WTC11 (cell line): Measurements from ENCODE around the gene LRRC51. TPM values are rescaled to one million over a fixed set of nuclear protein-coding genes. Genes with fewer than 3 reads are reported as not detected.

Source experiments
- ATAC-seq: fragments of 200-7000 bp; cut with Tn5 transposase; 2 replicates; pipeline ENCODE4 v1.10.0; 2021; ENCODE audit warnings: mild to moderate bottlenecking, moderate library complexity
- CTCF ChIA-PET: fragments of 300-600 bp; sonication (Branson Sonifier 250); formaldehyde crosslinking; loops from one replicate; lab custom pipeline; 2021; ENCODE audit warnings: antibody characterized with exemption; lab: Charles Lee
- POLR2A ChIA-PET: fragments of 350-600 bp; sonication (Branson Sonifier 250); formaldehyde crosslinking; loops from one replicate; lab custom pipeline; 2021; ENCODE audit warnings: antibody characterized with exemption; lab: Charles Lee
- DNase-seq: peaks from one replicate; pipeline ENCODE4 v3.0.0; 2021; ENCODE audit warnings: low spot score
- H3K27ac Mint-ChIP-seq: 2 replicates; pipeline ENCODE4 v1.8.0; 2021; ENCODE audit warnings: mixed read lengths
- H3K27me3 Mint-ChIP-seq: 2 replicates; pipeline ENCODE4 v1.8.0; 2021; ENCODE audit warnings: low read depth, mild to moderate bottlenecking, moderate library complexity, mixed read lengths
- H3K36me3 Mint-ChIP-seq: 2 replicates; pipeline ENCODE4 v1.8.0; 2021; ENCODE audit warnings: mixed read lengths
- H3K4me1 Mint-ChIP-seq: 2 replicates; pipeline ENCODE4 v1.8.0; 2022; ENCODE audit warnings: mixed read lengths
- H3K4me3 Mint-ChIP-seq: 2 replicates; pipeline ENCODE4 v1.8.0; 2021; ENCODE audit warnings: mild to moderate bottlenecking, moderate library complexity, mixed read lengths
- H3K9me3 Mint-ChIP-seq: 2 replicates; pipeline ENCODE4 v1.8.0; 2021; ENCODE audit warnings: mixed read lengths
- CREM ChIP-seq: sonication (generic); formaldehyde crosslinking; IDR thresholded peaks from 2 replicates; pipeline ENCODE4 v1.8.1; 2022; ENCODE audit warnings: mild to moderate bottlenecking, missing genetic modification reagents, moderate library complexity
- ELF4 ChIP-seq: sonication (generic); formaldehyde crosslinking; IDR thresholded peaks from 2 replicates; pipeline ENCODE4 v1.8.1; 2022; ENCODE audit warnings: low read depth, mild to moderate bottlenecking, moderate library complexity, missing genetic modification reagents
- FOXJ3 ChIP-seq: sonication (generic); formaldehyde crosslinking; IDR thresholded peaks from 2 replicates; pipeline ENCODE4 v1.9.0; 2021; ENCODE audit warnings: missing genetic modification reagents, mild to moderate bottlenecking, borderline replicate concordance
- FOXK1 ChIP-seq: sonication (generic); formaldehyde crosslinking; IDR thresholded peaks from 2 replicates; pipeline ENCODE4 v1.8.0; 2022; ENCODE audit warnings: mild to moderate bottlenecking, moderate library complexity, missing genetic modification reagents
- GRHL2 ChIP-seq: fragments of 250-450 bp; sonication (Bioruptor Pico); IDR thresholded peaks from 2 replicates; pipeline ENCODE4 v1.8.0; 2022; ENCODE audit warnings: mild to moderate bottlenecking, moderate library complexity; ENCODE audit not compliant: insufficient replicate concordance, severe bottlenecking
- JUN ChIP-seq: sonication (generic); formaldehyde crosslinking; IDR thresholded peaks from 2 replicates; pipeline ENCODE4 v1.8.0; 2023; ENCODE audit warnings: mild to moderate bottlenecking, missing genetic modification reagents
- MXD4 ChIP-seq: fragments of 250-450 bp; sonication (Bioruptor Pico); IDR thresholded peaks from 2 replicates; pipeline ENCODE4 v1.8.0; 2021; ENCODE audit warnings: mild to moderate bottlenecking, moderate library complexity, borderline replicate concordance
- NFYB ChIP-seq: sonication (generic); formaldehyde crosslinking; conservative IDR thresholded peaks from 2 replicates; pipeline ENCODE4 v1.8.0; 2022; ENCODE audit warnings: low read depth, missing genetic modification reagents
- NR1H2 ChIP-seq: sonication (generic); formaldehyde crosslinking; IDR thresholded peaks from 2 replicates; pipeline ENCODE4 v1.9.0; 2021; ENCODE audit warnings: mild to moderate bottlenecking, moderate library complexity, missing genetic modification reagents
- RELA ChIP-seq: sonication (generic); formaldehyde crosslinking; IDR thresholded peaks from 2 replicates; pipeline ENCODE4 v1.8.1; 2022; ENCODE audit warnings: missing genetic modification reagents, mild to moderate bottlenecking, borderline replicate concordance
- ZNF138 ChIP-seq: sonication (generic); formaldehyde crosslinking; conservative IDR thresholded peaks from 2 replicates; pipeline ENCODE4 v1.8.1; 2022; ENCODE audit warnings: mild to moderate bottlenecking, moderate library complexity, missing genetic modification reagents
- ZNF416 ChIP-seq: fragments of 250-450 bp; sonication (Bioruptor Pico); IDR thresholded peaks from 2 replicates; pipeline ENCODE4 v1.9.0; 2021; ENCODE audit warnings: mild to moderate bottlenecking, inconsistent platforms
- total RNA-seq: library from RNA; stranded (reverse); gene quantifications from 3 replicates; pipeline ENCODE4 v1.2.3, GENCODE V29; 2021
- TF ChIP-seq, protein P1 (sequence below): sonication (generic); formaldehyde crosslinking; IDR thresholded peaks from 2 replicates; pipeline ENCODE4 v1.8.1; 2023; ENCODE audit warnings: mild to moderate bottlenecking, moderate library complexity, missing genetic modification reagents
- TF ChIP-seq, protein P2 (sequence below): sonication (generic); formaldehyde crosslinking; IDR thresholded peaks from 2 replicates; pipeline ENCODE4 v1.8.1; 2022; ENCODE audit warnings: missing genetic modification reagents, borderline replicate concordance
- TF ChIP-seq, protein P3 (sequence below): sonication (generic); formaldehyde crosslinking; conservative IDR thresholded peaks from 2 replicates; pipeline ENCODE4 v1.8.1; 2022; ENCODE audit warnings: mild to moderate bottlenecking, missing genetic modification reagents
- TF ChIP-seq, protein P4 (sequence below): sonication (generic); formaldehyde crosslinking; IDR thresholded peaks from 2 replicates; pipeline ENCODE4 v1.8.0; 2023; ENCODE audit warnings: missing genetic modification reagents
- TF ChIP-seq, protein P5 (sequence below): fragments of 250-450 bp; sonication (Bioruptor Pico); IDR thresholded peaks from 2 replicates; pipeline ENCODE4 v1.9.0; 2021; ENCODE audit warnings: mild to moderate bottlenecking, borderline replicate concordance
- TF ChIP-seq, protein P6 (sequence below): sonication (generic); formaldehyde crosslinking; IDR thresholded peaks from 2 replicates; pipeline ENCODE4 v1.8.1; 2022; ENCODE audit warnings: low read depth, missing genetic modification reagents, borderline replicate concordance

Gene LRRC51
- total RNA-seq, 1 experiment from 2014 or later, result 5.3 TPM

DNA sequence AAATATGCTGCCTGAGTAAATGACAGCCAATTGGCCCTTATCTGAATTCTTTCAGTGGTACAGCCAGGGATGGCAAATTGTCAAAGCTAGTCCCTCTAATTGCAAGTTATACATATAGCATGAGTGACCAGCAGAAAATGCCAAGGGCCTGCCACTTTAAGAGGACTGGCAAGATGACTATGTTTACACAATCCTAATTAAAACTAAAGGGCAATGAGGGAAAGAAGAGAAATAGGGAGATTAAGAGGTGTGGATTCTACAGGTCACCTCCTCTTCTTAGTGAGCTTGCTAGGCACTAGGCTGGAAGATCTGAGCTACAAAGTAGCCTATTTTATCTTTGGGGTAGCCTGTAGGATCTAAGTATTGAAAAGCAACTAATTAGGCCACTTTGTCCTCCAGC lies 13.8 kb upstream of the LRRC51 start:
- Mint-ChIP-seq H3K27ac (no peak overlapping the region), H3K9me3 (no peaks in the 10 kb centered on the region), H3K4me1 (peaks cover 23% of the 10 kb centered on the region), H3K36me3 (peaks cover 14% of the 10 kb centered on the region), H3K4me3 (no peak overlapping the region), H3K27me3 (no peaks in the 10 kb centered on the region)
- ATAC-seq, result no peak
- POLR2A ChIA-PET, result no interaction called here
- CTCF ChIA-PET, result interaction anchor here (0.8 to 2.0 kb wide), 4 partner anchors 9 to 41 kb away, joined by 3 to 11 read pairs (median 4); no protein-coding TSS in a partner anchor
- no peak for DNase-seq
- TF ChIP-seq RELA (CRISPR knock-in tag), result no peak
- TF ChIP-seq, all 79 proteins: peak for 0

DNA sequence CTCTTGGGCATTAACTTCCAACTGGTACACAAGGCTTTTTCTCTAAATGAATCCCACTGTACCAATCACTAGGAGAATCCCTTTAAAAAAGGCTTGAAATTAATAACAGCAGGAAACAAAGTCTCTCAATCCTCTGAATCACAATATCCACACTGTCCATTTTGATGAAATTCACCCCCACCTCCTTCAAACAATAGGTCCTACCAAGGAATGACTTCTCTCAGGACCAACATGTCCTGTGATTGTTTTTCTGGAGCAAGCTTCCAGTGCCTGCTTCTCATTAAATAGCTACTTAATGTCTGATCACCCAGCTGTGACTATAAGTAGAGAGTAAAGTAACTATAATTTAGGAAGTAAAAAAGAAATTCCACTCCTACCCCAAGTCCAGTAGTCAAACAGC lies 13.4 kb upstream of the LRRC51 start:
- H3K27ac Mint-ChIP-seq, result no peak overlapping the region; the same call in 1 of the 2 replicates
- H3K36me3 Mint-ChIP-seq, result peaks cover 10% of the 10 kb centered on the region
- H3K4me1 Mint-ChIP-seq, result peaks cover 27% of the 10 kb centered on the region
- no peak overlapping the region for H3K4me3 Mint-ChIP-seq
- H3K27me3 Mint-ChIP-seq, result no peaks in the 10 kb centered on the region
- POLR2A ChIA-PET, result interaction anchor here (0.5 kb wide), 1 partner anchor 147 kb away, joined by 3 read pairs; no protein-coding TSS in a partner anchor
- DNase-seq, result no peak
- no peaks in the 10 kb centered on the region for H3K9me3 Mint-ChIP-seq
- TF ChIP-seq CREM (CRISPR knock-in tag), result no peak
- CTCF ChIA-PET, result interaction anchor here (1.0 to 2.0 kb wide), 3 partner anchors 10 to 42 kb away, joined by 3 to 11 read pairs (median 4); no protein-coding TSS in a partner anchor
- ATAC-seq, result no peak

DNA sequence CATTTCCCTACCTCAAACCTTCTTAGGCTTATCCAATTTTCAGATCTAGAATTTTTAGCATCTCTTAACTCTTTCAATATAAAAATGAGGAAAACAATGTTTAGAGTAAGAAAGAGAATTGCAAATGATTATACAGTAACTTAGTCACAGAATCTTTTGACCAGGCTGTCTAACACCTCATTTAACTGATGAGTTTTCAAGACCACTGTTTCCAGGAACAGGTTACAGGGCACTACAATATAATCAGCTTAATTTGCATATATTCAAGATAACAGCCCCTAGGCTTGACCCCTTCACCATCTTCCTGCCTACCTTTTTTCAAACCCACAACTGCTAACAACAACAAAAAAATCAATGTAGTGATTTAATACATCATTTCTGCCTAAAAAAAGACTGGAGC lies 13.0 kb upstream of the LRRC51 start:
- Mint-ChIP-seq H3K36me3 (peaks cover 8% of the 10 kb centered on the region), H3K27ac (peak overlapping the region; percentile 50), H3K27me3 (no peaks in the 10 kb centered on the region), H3K4me1 (peaks cover 31% of the 10 kb centered on the region), H3K4me3 (no peak overlapping the region), H3K9me3 (no peaks in the 10 kb centered on the region)
- ATAC-seq (no peak), DNase-seq (no peak)
- ChIA-PET CTCF (interaction anchor here (1.0 to 2.0 kb wide), 3 partner anchors 10 to 42 kb away, joined by 3 to 11 read pairs (median 4); no protein-coding TSS in a partner anchor), POLR2A (interaction anchor here (0.5 kb wide), 1 partner anchor 148 kb away, joined by 3 read pairs; no protein-coding TSS in a partner anchor)
- no peak for TF ChIP-seq ELF4
- TF ChIP-seq, protein P1, sequence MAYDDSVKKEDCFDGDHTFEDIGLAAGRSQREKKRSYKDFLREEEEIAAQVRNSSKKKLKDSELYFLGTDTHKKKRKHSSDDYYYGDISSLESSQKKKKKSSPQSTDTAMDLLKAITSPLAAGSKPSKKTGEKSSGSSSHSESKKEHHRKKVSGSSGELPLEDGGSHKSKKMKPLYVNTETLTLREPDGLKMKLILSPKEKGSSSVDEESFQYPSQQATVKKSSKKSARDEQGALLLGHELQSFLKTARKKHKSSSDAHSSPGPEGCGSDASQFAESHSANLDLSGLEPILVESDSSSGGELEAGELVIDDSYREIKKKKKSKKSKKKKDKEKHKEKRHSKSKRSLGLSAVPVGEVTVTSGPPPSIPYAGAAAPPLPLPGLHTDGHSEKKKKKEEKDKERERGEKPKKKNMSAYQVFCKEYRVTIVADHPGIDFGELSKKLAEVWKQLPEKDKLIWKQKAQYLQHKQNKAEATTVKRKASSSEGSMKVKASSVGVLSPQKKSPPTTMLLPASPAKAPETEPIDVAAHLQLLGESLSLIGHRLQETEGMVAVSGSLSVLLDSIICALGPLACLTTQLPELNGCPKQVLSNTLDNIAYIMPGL, result no peak
- TF ChIP-seq, protein P2, sequence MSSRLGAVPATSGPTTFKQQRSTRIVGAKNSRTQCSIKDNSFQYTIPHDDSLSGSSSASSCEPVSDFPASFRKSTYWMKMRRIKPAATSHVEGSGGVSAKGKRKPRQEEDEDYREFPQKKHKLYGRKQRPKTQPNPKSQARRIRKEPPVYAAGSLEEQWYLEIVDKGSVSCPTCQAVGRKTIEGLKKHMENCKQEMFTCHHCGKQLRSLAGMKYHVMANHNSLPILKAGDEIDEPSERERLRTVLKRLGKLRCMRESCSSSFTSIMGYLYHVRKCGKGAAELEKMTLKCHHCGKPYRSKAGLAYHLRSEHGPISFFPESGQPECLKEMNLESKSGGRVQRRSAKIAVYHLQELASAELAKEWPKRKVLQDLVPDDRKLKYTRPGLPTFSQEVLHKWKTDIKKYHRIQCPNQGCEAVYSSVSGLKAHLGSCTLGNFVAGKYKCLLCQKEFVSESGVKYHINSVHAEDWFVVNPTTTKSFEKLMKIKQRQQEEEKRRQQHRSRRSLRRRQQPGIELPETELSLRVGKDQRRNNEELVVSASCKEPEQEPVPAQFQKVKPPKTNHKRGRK (CRISPR knock-in tag), result no peak
- no peak for TF ChIP-seq ZNF138
- TF ChIP-seq, protein P3, sequence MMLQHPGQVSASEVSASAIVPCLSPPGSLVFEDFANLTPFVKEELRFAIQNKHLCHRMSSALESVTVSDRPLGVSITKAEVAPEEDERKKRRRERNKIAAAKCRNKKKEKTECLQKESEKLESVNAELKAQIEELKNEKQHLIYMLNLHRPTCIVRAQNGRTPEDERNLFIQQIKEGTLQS (CRISPR knock-in tag), result no peak
- no peak for TF ChIP-seq JUN (CRISPR knock-in tag)
- TF ChIP-seq GRHL2 (CRISPR knock-in tag), result no peak
- TF ChIP-seq FOXJ3, result no peak
- no peak for TF ChIP-seq FOXK1 (CRISPR knock-in tag)
- no peak for TF ChIP-seq MXD4
- TF ChIP-seq, protein P4, sequence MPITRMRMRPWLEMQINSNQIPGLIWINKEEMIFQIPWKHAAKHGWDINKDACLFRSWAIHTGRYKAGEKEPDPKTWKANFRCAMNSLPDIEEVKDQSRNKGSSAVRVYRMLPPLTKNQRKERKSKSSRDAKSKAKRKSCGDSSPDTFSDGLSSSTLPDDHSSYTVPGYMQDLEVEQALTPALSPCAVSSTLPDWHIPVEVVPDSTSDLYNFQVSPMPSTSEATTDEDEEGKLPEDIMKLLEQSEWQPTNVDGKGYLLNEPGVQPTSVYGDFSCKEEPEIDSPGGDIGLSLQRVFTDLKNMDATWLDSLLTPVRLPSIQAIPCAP (CRISPR knock-in tag), result no peak
- TF ChIP-seq, protein P5, sequence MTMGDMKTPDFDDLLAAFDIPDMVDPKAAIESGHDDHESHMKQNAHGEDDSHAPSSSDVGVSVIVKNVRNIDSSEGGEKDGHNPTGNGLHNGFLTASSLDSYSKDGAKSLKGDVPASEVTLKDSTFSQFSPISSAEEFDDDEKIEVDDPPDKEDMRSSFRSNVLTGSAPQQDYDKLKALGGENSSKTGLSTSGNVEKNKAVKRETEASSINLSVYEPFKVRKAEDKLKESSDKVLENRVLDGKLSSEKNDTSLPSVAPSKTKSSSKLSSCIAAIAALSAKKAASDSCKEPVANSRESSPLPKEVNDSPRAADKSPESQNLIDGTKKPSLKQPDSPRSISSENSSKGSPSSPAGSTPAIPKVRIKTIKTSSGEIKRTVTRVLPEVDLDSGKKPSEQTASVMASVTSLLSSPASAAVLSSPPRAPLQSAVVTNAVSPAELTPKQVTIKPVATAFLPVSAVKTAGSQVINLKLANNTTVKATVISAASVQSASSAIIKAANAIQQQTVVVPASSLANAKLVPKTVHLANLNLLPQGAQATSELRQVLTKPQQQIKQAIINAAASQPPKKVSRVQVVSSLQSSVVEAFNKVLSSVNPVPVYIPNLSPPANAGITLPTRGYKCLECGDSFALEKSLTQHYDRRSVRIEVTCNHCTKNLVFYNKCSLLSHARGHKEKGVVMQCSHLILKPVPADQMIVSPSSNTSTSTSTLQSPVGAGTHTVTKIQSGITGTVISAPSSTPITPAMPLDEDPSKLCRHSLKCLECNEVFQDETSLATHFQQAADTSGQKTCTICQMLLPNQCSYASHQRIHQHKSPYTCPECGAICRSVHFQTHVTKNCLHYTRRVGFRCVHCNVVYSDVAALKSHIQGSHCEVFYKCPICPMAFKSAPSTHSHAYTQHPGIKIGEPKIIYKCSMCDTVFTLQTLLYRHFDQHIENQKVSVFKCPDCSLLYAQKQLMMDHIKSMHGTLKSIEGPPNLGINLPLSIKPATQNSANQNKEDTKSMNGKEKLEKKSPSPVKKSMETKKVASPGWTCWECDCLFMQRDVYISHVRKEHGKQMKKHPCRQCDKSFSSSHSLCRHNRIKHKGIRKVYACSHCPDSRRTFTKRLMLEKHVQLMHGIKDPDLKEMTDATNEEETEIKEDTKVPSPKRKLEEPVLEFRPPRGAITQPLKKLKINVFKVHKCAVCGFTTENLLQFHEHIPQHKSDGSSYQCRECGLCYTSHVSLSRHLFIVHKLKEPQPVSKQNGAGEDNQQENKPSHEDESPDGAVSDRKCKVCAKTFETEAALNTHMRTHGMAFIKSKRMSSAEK, result no peak
- no peak for TF ChIP-seq ZNF416
- no peak for TF ChIP-seq NR1H2 (CRISPR knock-in tag)
- no peak for TF ChIP-seq NFYB (CRISPR knock-in tag)
- TF ChIP-seq, protein P6, sequence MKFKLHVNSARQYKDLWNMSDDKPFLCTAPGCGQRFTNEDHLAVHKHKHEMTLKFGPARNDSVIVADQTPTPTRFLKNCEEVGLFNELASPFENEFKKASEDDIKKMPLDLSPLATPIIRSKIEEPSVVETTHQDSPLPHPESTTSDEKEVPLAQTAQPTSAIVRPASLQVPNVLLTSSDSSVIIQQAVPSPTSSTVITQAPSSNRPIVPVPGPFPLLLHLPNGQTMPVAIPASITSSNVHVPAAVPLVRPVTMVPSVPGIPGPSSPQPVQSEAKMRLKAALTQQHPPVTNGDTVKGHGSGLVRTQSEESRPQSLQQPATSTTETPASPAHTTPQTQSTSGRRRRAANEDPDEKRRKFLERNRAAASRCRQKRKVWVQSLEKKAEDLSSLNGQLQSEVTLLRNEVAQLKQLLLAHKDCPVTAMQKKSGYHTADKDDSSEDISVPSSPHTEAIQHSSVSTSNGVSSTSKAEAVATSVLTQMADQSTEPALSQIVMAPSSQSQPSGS (CRISPR knock-in tag), result no peak
